HG03432 (cell line): ENCODE results near the gene CFAP58.

Experiments used
- ATAC-seq: cut with Tn5 transposase; IDR thresholded peaks from one replicate; pipeline ENCODE4 v1.9.1; 2021; ENCODE audit warnings: mild to moderate bottlenecking, moderate library complexity; ENCODE audit not compliant: unreplicated experiment

The CFAP58 gene

GRCh38 chr10:104333728-104334373 is 19.8 kb upstream of the CFAP58 start:
- ATAC-seq: no peak

- no peak for ATAC-seq
Measured at GRCh38 chr10:104334561-104334960, 19.1 kb upstream of the CFAP58 start.

DNA sequence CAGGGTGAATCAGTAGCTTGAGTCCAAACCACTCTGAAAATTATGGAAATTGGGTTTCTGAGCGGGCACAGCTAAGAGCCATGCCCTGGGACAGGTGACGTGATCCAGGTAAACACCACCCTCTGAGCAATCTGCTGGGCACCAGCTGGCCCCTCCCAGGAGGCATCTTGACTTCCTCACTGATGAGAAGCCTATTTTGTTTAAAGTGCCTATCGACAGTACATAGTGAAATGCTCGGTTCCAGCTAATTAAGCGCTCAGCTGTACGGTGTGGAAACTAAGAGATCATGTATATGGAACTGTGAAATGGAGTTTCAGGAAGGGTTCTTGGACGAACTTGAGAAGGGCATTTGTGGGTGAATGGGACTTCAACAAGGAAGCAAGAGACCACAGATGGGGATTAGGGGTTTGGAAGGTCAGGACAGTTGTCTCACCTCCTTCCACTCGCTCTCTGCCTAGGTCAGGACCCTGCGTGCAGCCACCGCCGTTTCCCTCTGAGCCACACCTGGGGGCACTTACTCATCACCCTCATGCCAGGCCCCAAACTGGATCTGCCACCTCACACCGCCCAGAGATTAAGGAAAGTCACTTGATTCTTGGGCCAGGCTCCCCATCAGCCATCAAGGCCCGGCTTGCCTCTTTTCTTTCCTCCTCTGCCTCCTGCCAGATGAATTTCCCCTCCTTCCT is 18.5 kb upstream of the CFAP58 start:
- ATAC-seq: no peak

DNA sequence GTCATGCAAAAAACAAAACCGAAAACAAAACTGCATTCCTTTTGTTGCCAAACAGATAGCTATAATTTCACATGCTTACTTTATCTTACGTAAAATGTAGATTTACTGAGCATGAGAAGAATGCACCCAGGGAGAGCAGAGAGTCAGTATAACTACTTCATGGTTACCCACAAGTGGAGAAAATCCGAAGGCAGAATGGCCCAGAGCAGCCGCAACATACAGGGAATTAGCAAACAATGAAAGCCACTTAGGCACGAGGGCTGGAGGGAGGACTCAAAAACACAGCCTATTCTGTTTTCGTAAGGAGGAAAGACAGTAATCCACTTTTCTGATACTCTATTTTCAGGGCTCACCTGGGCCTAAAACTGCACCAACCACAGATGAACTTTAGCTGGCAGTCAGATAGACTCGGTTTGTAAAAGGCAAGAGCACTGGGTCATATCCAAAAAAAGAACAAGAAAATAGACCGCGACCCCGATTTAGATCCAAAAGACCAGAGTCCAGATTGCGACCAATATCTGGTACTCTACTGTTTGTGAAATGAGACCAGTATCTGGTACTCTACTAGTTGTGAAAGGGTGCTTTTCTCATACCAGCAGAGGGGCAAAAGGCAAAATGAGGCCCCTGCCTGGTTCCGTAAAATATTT is 16.7 kb upstream of the CFAP58 start:
- ATAC-seq: peak; percentile 14

DNA sequence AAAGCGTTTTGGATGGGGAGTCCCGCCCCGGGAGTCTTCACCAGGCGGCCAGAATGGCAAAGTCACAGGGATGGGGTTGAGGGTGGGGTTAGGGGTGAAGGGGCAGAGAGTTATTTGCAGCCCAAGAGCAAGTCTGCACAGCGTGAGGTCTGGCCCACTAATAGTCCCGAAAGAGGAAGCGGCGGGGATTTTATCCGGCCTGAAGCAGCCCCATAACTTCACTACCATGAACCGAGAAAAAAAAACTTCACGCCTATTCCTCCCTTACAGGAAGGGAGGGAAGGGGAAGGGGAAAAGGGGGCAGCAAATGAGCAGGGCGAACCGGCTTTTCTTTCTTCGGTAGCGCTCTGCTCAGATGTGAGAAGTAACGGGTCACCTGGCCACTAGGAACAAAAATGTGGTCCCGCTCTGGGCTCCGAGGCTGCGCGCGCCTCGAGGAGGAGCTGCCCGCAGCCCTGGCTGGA is 16.1 kb upstream of the CFAP58 start:
- peak; percentile 44 for ATAC-seq

DNA sequence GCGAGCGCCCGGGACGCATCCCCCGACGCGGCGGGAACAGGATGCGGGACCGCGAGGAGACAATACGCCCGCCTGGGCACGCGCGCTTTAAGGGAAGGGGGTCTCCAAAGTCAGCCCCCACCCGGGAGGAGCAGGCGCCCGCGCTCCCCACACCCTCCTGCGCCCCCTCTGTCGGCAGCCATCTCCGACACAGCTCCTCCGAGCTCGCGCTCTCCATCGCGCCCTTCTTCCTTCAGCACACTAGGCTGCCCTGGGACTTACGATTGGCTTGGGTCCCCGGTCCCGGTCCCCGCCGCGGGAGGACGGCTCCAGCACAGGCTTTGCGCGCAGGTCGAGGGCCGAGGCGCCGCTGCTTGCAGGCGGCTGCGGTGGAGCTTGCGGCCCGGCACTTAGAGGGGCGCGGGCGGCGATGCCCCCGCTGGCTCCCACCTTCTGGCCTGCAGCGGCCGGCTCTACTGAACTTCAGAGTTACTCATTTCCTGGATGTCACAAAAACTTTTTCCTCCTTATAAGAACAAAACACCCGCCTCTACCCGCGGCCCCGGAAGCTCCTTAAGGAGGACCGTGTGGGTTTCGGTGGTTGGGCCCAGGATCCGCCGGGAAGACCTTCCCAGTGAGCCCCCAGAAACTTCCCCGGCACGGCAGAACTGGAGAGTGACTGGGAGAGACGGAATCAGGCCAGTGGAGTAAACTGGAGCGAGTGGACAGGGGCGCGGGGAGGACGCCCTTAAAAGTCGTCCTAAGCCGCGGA is 15.5 kb upstream of the CFAP58 start, which contains the start of gene ITPRIP:
Gene ITPRIP (minus strand): TSS at position 481 of the 751 bp plus-strand sequence. CDS start 22,414 bp downstream, outside the sequence.
- peak; percentile 75 for ATAC-seq

- no peak for ATAC-seq
Measured at GRCh38 chr10:104339469-104340110, 14.0 kb upstream of the CFAP58 start.

- no peak for ATAC-seq
Measured at GRCh38 chr10:104340111-104340526, 13.5 kb upstream of the CFAP58 start.

GRCh38 chr10:104340641-104341040 is 13.0 kb upstream of the CFAP58 start:
- ATAC-seq: no peak

DNA sequence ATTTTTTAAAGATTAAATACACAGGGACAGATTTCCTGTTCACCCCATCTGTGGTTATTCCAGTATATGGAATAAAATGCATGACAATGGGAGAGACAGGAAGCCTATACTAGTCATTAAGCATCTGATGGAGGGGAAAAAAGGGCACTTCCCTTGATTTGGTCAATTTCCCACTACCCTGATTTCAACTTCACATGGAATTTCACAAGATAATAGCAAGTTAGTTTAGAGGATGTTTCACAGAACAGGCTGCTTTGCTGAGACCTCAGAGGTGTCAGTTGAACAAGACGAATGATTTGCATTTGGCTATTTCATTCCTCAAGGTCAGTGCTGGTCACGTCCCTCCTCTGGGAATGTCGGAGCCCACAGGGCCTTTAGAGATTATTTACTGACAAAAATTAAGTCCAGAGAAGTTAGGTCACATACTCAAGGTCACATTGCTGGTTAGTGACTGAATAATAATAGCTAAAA is 10.7 kb upstream of the CFAP58 start:
- no peak for ATAC-seq

GRCh38 chr10:104344219-104344618 is 9.4 kb upstream of the CFAP58 start:
- ATAC-seq: no peak

GRCh38 chr10:104345515-104345914 is 8.1 kb upstream of the CFAP58 start:
- ATAC-seq: no peak

DNA sequence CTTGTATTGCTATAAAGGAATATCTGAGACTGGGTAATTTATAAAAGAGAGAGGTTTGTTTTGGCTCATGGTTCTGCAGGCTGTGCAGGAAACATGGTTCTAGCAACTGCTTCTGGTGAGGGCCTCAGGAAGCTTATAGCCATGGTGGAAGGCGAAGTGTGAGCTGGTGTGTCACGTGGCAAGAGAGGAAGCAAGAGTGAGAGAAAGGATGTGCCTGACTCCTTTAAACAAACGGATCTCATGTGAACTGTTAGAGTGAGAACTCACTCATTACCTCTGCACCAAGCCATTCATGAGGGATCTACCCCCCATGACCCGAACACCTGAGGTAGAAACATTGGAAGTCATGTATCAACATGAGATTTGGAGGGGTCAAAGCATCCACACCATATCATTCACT is 7.7 kb upstream of the CFAP58 start:
- ATAC-seq: no peak

DNA sequence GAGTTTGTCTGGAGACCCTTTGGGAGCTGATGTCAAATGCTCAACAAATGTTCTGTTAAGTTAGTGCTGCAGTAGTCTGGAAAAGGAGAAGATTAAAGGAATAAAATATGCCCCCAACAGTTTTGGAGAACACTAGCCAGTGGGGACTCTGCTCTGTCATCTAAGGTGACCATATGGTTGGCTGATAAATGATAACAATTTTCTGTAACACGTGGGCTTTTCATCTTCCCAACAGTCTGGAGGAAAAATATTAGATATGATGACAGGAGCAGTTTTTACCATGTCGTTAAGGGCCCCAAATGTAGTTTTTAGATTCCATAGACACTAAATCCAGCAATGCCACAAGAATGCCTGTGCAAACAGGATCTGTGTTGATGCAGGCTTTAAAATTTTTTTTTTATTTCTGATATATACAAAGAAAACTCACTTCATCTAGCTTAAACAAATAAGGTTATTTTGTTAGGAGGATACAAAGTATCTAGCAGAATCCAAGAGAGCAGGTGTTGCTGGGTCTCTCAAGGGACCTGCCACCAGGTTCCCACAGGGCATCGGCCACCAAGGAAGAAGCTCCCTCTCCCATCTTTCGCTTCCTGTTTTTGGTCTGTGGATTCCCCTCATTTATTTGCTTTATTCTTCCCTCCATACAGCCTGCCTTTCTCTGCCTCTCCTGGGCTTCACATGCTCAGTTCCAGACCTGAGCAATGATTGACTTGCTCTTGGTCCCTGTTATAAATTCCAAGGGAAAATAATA is 6.2 kb upstream of the CFAP58 start:
- ATAC-seq: no peak

DNA sequence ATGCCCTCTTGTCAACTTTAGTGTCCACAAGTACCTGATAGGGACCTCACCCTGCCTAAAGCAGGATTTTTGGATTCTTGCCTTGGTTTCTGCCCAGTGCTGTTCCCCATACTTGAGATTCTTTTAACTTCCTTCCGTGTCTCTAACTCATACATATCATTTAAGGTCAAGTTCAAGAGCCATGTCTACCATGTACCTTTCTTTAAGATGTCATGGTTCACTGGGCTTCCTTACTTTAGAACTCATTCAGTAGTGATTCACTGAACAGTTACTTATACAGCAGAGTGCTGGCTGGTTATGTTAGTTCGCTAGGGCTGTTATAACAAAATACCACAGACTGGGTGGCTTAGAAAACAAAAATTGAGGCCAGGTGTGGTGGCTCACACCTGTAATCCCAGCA is 5.0 kb upstream of the CFAP58 start:
- ATAC-seq: no peak

DNA sequence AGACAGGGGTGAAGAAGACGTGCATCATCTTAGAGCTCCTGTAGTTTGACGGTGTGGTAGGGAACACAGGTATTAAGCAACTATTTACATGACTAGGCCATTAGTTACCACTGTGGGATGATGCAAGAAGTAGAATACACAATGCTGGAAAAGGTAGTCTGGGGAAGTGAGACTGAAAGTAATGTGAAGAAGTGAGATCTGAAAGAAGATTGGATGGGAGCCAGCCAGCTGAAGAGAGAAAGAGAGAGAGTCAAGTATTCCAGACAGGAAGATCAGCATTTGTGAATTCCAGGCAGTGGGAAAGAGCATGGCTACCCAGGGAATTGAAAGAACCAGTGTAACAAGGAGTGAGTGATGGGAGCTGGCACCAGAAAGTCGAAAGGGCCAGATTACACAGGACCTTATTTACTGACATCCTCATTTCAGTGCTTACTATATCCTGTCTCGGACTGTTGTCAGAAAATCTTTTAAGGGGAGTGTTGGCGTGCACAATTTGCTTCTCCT is 4.0 kb upstream of the CFAP58 start:
- ATAC-seq: peak; percentile 56

DNA sequence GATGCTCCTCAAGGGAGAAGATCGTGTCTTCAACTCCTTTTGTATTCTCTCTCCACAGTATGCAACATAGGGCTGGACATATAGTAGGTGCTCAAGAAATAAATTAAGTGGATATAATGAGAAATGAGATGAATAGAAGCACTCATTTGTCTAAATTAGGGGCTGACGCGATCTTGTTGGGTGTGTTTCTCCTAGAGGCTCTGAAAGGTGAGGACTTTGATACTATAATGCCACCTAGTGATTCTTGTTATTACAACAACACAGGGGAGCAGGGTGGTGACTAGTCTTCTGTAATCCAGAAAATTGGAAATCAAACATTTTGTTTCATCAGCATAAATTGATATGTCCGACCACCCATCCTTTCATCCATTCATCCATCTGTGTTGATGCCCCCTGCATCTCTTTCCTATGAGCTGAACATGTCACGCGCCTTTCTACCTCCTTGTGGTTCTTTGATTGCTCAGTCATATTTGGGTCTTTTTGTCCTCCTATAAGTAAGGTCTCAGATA is 3.5 kb upstream of the CFAP58 start:
- peak; percentile 54 for ATAC-seq

GRCh38 chr10:104351061-104351702 is 2.5 kb upstream of the CFAP58 start:
- peak; percentile 23 for ATAC-seq

- peak; percentile 23 for ATAC-seq
Measured at GRCh38 chr10:104351919-104352318, 1.7 kb upstream of the CFAP58 start.
